Measurements from ENCODE around the gene YEATS2. TPM values are rescaled to one million over a fixed set of nuclear protein-coding genes. Genes with fewer than 3 reads are reported as not detected.

YEATS2 gene
- total RNA-seq, 1 experiment from 2014 or later: 33.8 TPM

GRCh38 chr3:183725387-183725786, 27.8 kb downstream of the YEATS2 start:
- H3K4me1 ChIP-seq (ENCODE audit: control insufficient read depth, insufficient read depth, low read length): no peaks in the 10 kb centered on the region
- intact Hi-C loops (cut with micrococcal nuclease; ENCODE audit: unreplicated experiment): no loop called here
- in situ Hi-C loops (cut with HindIII; ENCODE audit: low pct_unique_long_range_greater_than_20kb, low sequenced_read_pairs): no loop called here
- ATAC-seq (no peak), DNase-seq (ENCODE audit: low read depth, low spot score) (no peak)
- CTCF ChIA-PET: interaction anchor here (0.6 kb wide), 1 partner anchor 21 kb away, joined by 6 read pairs; no protein-coding TSS in a partner anchor
- peaks cover 18% of the 10 kb centered on the region; the same call in 1 of the 2 replicates for H3K36me3 ChIP-seq (ENCODE audit: control insufficient read depth, insufficient read depth, low read length)
- no TSS peak for BruUV-seq (replicated peaks)
- POLR2A ChIA-PET: no interaction called here
- no peaks in the 10 kb centered on the region for H3K9me3 ChIP-seq (ENCODE audit: control insufficient read depth, insufficient read depth, low read depth, low read length)
- H3K27me3 ChIP-seq (ENCODE audit: control insufficient read depth, insufficient read depth, low read length): no peaks in the 10 kb centered on the region
- H3K27ac ChIP-seq (ENCODE audit: low read length): no peak overlapping the region
- no peak overlapping the region for H3K4me3 ChIP-seq (ENCODE audit: low read depth in 2 of 2, low read length in 2 of 2)
- TF ChIP-seq SIN3A (IDR thresholded peaks at IDR 0.05; ENCODE audit: borderline replicate concordance, insufficient read depth, low read depth, low read length): no peak
- TF ChIP-seq TCF7L2 (IDR thresholded peaks at IDR 0.05; ENCODE audit: low read depth, low read length): no peak
- TF ChIP-seq CTCF (IDR thresholded peaks at IDR 0.05): no peak
- no peak for TF ChIP-seq REST (IDR thresholded peaks at IDR 0.05; ENCODE audit: insufficient read depth in 1 of 2, low read depth in 2 of 2, low read length in 1 of 2)
- TF ChIP-seq POLR2AphosphoS5 (IDR thresholded peaks at IDR 0.05; ENCODE audit: low read depth, low read length): no peak

- DNase-seq (ENCODE audit: low read depth, low spot score) (no peak), ATAC-seq (no peak)
- in situ Hi-C loops (cut with HindIII; ENCODE audit: low pct_unique_long_range_greater_than_20kb, low sequenced_read_pairs) (no loop called here), intact Hi-C loops (cut with micrococcal nuclease; ENCODE audit: unreplicated experiment) (no loop called here)
- no peaks in the 10 kb centered on the region for H3K9me3 ChIP-seq (ENCODE audit: control insufficient read depth, insufficient read depth, low read depth, low read length)
- ChIA-PET POLR2A (no interaction called here), CTCF (no interaction called here)
- no peak overlapping the region for H3K27ac ChIP-seq (ENCODE audit: low read length)
- peaks cover 8% of the 10 kb centered on the region; the same call in 1 of the 2 replicates for H3K36me3 ChIP-seq (ENCODE audit: control insufficient read depth, insufficient read depth, low read length)
- TF ChIP-seq REST (IDR thresholded peaks at IDR 0.05; ENCODE audit: insufficient read depth in 1 of 2, low read depth in 2 of 2, low read length in 1 of 2) (no peak), TCF7L2 (IDR thresholded peaks at IDR 0.05; ENCODE audit: low read depth, low read length) (no peak), POLR2AphosphoS5 (IDR thresholded peaks at IDR 0.05; ENCODE audit: low read depth, low read length) (no peak), CTCF (IDR thresholded peaks at IDR 0.05) (no peak), SIN3A (IDR thresholded peaks at IDR 0.05; ENCODE audit: borderline replicate concordance, insufficient read depth, low read depth, low read length) (no peak)
- H3K4me1 ChIP-seq (ENCODE audit: control insufficient read depth, insufficient read depth, low read length): no peaks in the 10 kb centered on the region
- no peaks in the 10 kb centered on the region for H3K27me3 ChIP-seq (ENCODE audit: control insufficient read depth, insufficient read depth, low read length)
- H3K4me3 ChIP-seq (ENCODE audit: low read depth in 2 of 2, low read length in 2 of 2): no peak overlapping the region
- BruUV-seq (replicated peaks): no TSS peak
Observed at GRCh38 chr3:183728204-183728603, 30.6 kb downstream of the YEATS2 start.

All from Panc1 (cell line).